RCC 7860 (cell line): ENCODE measurements around the gene RAB41.
"Not testable (repeated sequence)": the region's sequence is repeated elsewhere in the genome, so short reads cannot be mapped to it uniquely, and the experiment has no call there.

Experiments
- DNase-seq: peaks from one replicate; pipeline ENCODE4 v3.0.0-alpha.2; 2015; ENCODE audit warnings: low spot score
- FAIRE-seq: peaks from 2 replicates; lab custom pipeline; 2012; peaks lifted over from hg19 to GRCh38; lab: Jason Lieb, UNC

The RAB41 gene

GRCh38 chrX:70281951-70282350, at the start of gene RAB41:
TSS of gene RAB41 (plus strand) at chrX:70282172. CDS start at chrX:70282218, 46 bp downstream.
- DNase-seq = no peak
- FAIRE-seq = no peak

GRCh38 chrX:70234355-70234754, 47.6 kb upstream of the RAB41 start, which contains the start of gene AWAT1:
TSS of gene AWAT1 (plus strand) at chrX:70234655. CDS start at chrX:70234696, 41 bp downstream.
- DNase-seq (no peak), FAIRE-seq (no peak)

GRCh38 chrX:70240751-70241150, 41.2 kb upstream of the RAB41 start:
- no peak for DNase-seq
- FAIRE-seq = no peak

DNA sequence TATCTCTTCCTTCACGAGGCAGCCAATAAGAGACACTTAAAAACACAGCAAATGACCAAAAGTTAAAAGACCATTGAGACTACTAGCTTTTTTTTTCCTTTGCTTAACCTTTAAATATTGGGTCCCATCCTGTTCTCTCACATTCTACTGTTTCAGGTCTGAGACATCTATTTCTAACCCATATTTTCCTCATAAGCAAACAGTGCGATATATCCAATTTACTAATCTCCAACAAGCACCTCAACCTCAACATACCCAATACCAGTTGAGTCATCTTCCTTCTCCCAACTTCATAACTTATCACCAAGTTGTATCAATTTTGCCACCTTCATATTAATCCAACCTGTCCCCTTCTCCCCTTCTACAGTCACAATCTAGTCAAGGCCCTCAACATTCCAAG, 40.5 kb upstream of the RAB41 start:
- FAIRE-seq = no peak
- DNase-seq = no peak

GRCh38 chrX:70243601-70244000, 38.4 kb upstream of the RAB41 start:
- DNase-seq, FAIRE-seq: not testable (repeated sequence)

DNA sequence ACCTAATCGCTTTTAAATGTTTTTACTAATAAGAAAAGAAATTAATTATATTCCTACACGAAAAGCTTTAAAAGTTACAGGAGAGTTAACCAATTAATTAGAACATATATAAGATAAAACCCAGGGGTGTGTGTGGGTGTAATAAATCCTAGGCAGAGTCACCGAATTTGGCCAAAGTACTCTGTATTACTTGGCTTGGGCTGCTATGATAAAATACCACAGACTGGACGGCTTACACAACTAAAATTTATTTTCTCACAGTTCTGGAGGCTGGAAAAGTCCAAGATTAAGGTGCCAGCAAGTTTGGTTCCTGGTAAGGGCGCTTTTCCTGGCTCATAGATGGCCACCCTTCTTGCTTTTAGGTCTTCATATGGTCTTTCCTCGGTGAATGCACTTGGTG, 37.1 kb upstream of the RAB41 start:
- DNase-seq (no peak), FAIRE-seq (no peak)

- DNase-seq = no peak
- FAIRE-seq = no peak
Observed at GRCh38 chrX:70247252-70247651, 34.7 kb upstream of the RAB41 start.

DNA sequence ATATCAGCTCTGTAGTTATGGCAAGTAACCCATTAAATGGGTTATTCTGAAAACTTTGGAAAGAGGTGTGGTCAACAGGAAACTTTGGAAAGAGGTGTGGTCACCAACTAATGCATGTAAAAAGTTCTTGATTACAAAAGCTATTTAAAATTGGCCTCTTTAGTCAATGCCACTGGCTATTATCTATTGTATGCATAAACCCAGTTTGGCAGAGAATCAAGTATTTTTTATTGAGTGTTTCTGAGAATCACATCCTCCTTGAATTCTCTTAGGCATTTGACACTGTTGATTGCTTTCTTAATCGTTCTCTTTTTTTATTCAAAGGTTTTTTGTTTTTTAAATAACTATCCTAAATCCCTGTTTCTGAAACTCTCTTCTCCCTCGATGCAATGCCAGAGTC, 29.5 kb upstream of the RAB41 start:
- DNase-seq = no peak
- no peak for FAIRE-seq

DNA sequence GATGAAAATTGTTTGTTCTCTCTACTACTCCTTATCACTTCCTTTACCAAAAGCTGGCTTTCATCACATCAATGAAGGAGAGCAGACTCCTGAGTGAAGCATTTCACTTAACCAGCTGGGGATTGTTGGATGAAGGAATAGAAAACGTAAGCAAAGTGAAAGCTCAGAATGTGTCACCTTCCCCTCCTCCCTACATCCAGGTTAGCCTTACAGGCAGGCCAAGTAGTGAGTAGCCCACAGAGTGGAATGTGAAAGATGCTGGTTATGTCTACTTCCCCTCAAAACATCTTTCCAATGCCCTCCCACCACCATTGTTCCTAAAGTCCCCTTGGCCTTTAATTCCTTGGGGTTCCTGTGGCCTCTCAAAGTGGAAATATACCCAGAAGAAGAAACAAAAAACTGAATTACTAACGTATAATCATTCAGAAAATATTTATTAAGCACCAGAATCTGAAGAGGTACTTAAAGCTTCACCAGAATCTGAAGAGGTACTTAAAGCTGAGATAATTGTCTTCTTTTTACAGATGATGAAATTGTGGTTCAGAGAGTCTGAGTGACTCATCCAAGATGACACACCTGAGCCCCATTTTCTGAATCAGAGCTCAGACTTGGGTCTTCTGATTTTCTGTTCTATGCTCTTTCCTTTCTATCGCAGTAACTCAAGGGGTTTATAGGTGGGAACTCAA, 28.5 kb upstream of the RAB41 start:
- DNase-seq = peak; percentile 39
- FAIRE-seq = peak; percentile 70

DNA sequence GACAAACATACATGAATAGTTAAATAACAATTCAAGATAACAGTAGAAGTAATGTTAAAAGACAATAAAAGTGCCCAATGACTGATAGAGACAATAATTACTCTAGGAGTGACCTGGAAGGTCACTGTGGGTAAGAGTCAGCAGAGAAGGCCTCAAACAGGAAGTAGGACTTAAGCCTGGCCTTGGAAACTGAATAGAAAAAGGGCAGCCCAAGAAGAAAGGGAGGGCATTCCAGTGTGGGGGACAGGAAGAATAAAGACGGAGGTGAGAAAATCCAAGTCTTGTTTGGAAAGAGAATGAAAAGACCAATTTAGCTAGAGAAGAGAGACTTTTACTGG, 27.9 kb upstream of the RAB41 start:
- DNase-seq (peak; percentile 39), FAIRE-seq (no peak)

DNA sequence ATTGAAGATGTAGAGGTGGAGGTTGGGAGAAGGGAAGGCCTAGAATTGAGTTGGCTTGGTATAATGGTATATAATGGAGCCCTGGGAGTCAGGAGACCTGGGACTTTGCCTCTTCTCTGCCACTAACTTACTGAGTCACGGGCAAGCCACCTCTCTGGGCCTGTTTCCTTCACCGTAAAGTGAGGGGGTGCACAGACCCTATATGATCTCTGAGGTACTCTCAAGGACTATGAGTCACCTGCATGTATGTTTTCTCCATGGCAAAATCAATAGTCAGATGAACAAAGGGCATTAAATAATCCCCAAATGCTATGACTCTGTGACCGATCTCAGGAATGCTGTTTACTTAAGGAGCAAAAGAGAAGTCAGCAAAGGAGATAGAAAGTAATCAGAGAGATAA, 27.1 kb upstream of the RAB41 start:
- FAIRE-seq (no peak), DNase-seq (no peak)

- FAIRE-seq (peak; percentile 33), DNase-seq (no peak)
Observed at GRCh38 chrX:70255452-70255851, 26.5 kb upstream of the RAB41 start.

GRCh38 chrX:70257423-70258288, 24.3 kb upstream of the RAB41 start:
- DNase-seq (no peak), FAIRE-seq (no peak)

- DNase-seq (no peak), FAIRE-seq (no peak)
Observed at GRCh38 chrX:70260104-70260503, 21.9 kb upstream of the RAB41 start, which contains the start of gene P2RY4. TSS of gene P2RY4 (minus strand) at chrX:70260204. CDS start at chrX:70259624, 580 bp downstream.

GRCh38 chrX:70262952-70263567, 18.9 kb upstream of the RAB41 start:
- FAIRE-seq = no peak
- DNase-seq = no peak

DNA sequence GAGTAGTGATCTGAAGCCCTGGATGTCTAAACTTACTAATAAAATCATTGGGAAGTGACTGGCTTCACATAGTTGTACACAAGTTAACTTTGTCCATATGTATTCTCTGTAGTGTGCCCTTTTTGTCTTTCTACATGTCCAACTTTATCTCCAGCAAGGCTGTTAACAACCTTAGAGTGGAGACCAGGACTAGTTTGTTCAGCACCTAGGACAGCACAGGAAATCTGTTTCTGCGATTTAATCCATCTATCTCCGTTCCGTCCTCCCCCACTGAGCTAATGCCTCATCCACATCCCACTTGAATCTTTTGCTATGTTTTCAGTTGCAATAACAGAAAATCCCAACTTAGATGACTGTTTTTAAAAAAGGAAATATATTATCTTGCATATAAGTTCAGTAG, 17.2 kb upstream of the RAB41 start:
- no peak for DNase-seq
- FAIRE-seq = no peak

GRCh38 chrX:70268034-70268433, 13.9 kb upstream of the RAB41 start, which contains the start of gene ARR3:
TSS of gene ARR3 (plus strand) at chrX:70268334. CDS start at chrX:70269386, 1,052 bp downstream.
- DNase-seq = no peak

DNA sequence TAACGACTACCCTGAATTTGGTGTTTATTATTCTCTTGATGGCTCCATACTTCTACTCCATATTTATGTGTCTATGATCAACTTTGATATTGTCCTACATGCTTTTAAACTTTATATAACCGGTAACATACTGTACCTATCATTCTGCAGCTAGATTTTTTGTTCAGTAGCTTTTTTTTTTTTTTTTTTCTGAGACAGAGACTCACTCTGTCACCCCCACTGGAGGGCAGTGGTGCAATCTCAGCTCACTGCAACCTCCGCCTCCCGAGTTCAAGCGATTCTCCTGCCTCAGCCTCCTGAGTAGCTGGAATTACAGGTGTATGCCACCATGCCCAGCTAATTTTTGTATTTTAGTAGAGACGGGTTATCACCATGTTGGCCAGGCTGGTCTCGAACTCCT, 7.9 kb upstream of the RAB41 start:
- not testable (repeated sequence) for DNase-seq, FAIRE-seq

More at GRCh38 chrX:70268034-70268433, 13.9 kb upstream of the RAB41 start, which contains the start of gene ARR3:
- no peak for FAIRE-seq

DNA sequence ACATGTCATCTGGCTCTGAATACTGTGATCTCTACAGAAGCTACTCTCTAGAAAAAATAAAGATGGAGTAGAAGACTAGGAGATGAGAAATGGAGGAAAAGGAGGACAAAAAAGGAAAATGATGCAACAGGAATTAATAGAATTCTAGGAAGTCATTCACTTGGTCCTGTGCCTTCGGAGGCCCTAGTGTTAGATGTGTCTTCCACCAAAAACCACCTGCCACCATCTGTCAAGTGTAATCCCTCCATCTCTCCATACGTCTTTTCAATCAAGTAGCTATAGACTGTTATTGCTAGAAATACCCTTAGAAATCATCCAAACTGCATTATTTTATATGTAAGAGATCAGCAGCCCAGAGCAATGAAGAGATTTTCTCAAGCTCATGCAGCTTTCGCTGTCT, 2.9 kb upstream of the RAB41 start:
- DNase-seq = no peak
- no peak for FAIRE-seq

- FAIRE-seq = no peak
- no peak for DNase-seq
Observed at GRCh38 chrX:70280573-70280972, 1.4 kb upstream of the RAB41 start.

- FAIRE-seq (no peak), DNase-seq (no peak)
Observed at GRCh38 chrX:70289168-70289792, 7.3 kb downstream of the RAB41 start.
